Ovary (tissue), 9 donors: ENCODE results near the gene PROB1. TPM values are rescaled to one million over a fixed set of nuclear protein-coding genes. Genes with fewer than 3 reads are reported as not detected.
"Not testable (repeated sequence)": the region's sequence is repeated elsewhere in the genome, so short reads cannot be mapped to it uniquely, and the experiment has no call there.

Experiments
- DNase-seq, 5 donors: peaks; one replicate each; pipeline ENCODE4 v3.0.0-alpha.2; 2019 to 2020
- H3K27ac ChIP-seq, 2 donors: fragments of 200-600 bp; one replicate each; pipeline versions ENCODE4 v1.5.1 to v1.8.0; 2019 to 2022
- H3K27me3 ChIP-seq: fragments of 200-600 bp; one replicate; pipeline ENCODE4 v1.8.0; 2022
- H3K36me3 ChIP-seq: fragments of 200-600 bp; sonication (generic); one replicate; pipeline ENCODE4 v1.5.1; 2019
- H3K4me1 ChIP-seq: one replicate; pipeline ENCODE4 v1.8.1; 2013; ENCODE audit warnings: mild to moderate bottlenecking, moderate library complexity; ENCODE audit not compliant: insufficient read depth
- H3K4me3 ChIP-seq: fragments of 200-600 bp; sonication (generic); one replicate; pipeline ENCODE4 v1.5.1; 2017
- H3K9me3 ChIP-seq, 2 donors: fragments of 200-600 bp in 1 of 2; sonication (generic) in 1 of 2; one replicate each; pipeline versions ENCODE4 v1.5.1 to v1.8.1; 2013 to 2019; ENCODE audit warnings: mild to moderate bottlenecking in 1 of 2, moderate library complexity in 1 of 2
- EP300 ChIP-seq: sonication (generic); formaldehyde crosslinking; IDR thresholded peaks from one replicate; pipeline ENCODE4 v1.6.1; 2017; ENCODE audit warnings: antibody characterized with exemption
- POLR2A ChIP-seq: fragments of 450-650 bp; IDR thresholded peaks from one replicate; pipeline ENCODE4 v1.6.1; 2017; ENCODE audit warnings: antibody characterized with exemption, mild to moderate bottlenecking, moderate library complexity
- WGBS, 3 donors: extraction: QIAGEN DNeasy Blood & Tissue Kit in 1 of 3; methylation state at CpG; one replicate each; pipeline versions ENCODE4 v1.1.5 to v1.1.7; 2013 to 2017; 5-methylcytosine and 5-hydroxymethylcytosine counted together
- intact Hi-C, 4 donors: fragments of 100-400 bp; cut with DNase I; formaldehyde crosslinking; loops; one replicate each; pipeline versions ENCODE4 v1.11.0 to v1.15.1; 2022 to 2023
- polyA plus RNA-seq, 2 donors: library from polyadenylated mRNA; stranded (reverse); fragments of 200-250 nt in 1 of 2; fragments of 350-450 nt in 1 of 2; fragmentation: Illumina TruSeq in 1 of 2; extraction: RNeasy Lipid Tissue Mini Kit (QIAGEN cat#74804) in 1 of 2; gene quantifications; one replicate each; pipeline ENCODE4 v1.2.3, GENCODE V29; 2013 to 2014
- total RNA-seq, 7 donors: library from RNA; depleted of rRNA in 2 of 7; stranded (reverse); fragments of >200 nt in 2 of 7; fragmentation: NEBNext Ultra II Directional in 3 of 7; extraction: Animal tissue kit (Norgen Biotek cat#: 25700) in 3 of 7; gene quantifications; one replicate each; pipeline versions ENCODE4 v1.1.0 to v1.2.4, GENCODE V29; 2016 to 2023
- TF ChIP-seq, protein P1 (sequence below), 3 donors: fragments of 450-650 bp in 2 of 3; fragments of 200-600 bp in 1 of 3; IDR thresholded peaks; one replicate each; pipeline versions ENCODE4 v1.5.1 to v1.8.0; 2016 to 2022; ENCODE audit warnings: antibody characterized with exemption in 3 of 3, mild to moderate bottlenecking in 1 of 3
- donor health status: DM: no; HTN: no; CAD: no; lungs with moderate emphysema.
- donor health status: DM: no; HTN: no; CAD: no.
- donor health status: Bipolar disorder and iron deficiency.
- donor health status: DM: yes; HTN: yes; CAD: no.
- donor health status: DM: no; HTN: no; CAD: no.
- donor health status: DM: yes; HTN: yes; CAD: no.

PROB1 gene
- total and polyA plus RNA-seq, 9 donors: 0.60 to 2.0 (median 1.0) TPM

- no peaks in the 10 kb centered on the region for H3K36me3 ChIP-seq
- H3K27me3 ChIP-seq: no peaks in the 10 kb centered on the region
- 91 to 97% (median 97%) methylated on average over 3 of the region's 3 CpGs for WGBS, 3 donors
- no peak overlapping the region for H3K4me3 ChIP-seq
- no peaks in the 10 kb centered on the region for H3K9me3 ChIP-seq
- no peak for DNase-seq
- no peak overlapping the region for H3K27ac ChIP-seq
- intact Hi-C loops: no loop called here
- TF ChIP-seq, protein P1, sequence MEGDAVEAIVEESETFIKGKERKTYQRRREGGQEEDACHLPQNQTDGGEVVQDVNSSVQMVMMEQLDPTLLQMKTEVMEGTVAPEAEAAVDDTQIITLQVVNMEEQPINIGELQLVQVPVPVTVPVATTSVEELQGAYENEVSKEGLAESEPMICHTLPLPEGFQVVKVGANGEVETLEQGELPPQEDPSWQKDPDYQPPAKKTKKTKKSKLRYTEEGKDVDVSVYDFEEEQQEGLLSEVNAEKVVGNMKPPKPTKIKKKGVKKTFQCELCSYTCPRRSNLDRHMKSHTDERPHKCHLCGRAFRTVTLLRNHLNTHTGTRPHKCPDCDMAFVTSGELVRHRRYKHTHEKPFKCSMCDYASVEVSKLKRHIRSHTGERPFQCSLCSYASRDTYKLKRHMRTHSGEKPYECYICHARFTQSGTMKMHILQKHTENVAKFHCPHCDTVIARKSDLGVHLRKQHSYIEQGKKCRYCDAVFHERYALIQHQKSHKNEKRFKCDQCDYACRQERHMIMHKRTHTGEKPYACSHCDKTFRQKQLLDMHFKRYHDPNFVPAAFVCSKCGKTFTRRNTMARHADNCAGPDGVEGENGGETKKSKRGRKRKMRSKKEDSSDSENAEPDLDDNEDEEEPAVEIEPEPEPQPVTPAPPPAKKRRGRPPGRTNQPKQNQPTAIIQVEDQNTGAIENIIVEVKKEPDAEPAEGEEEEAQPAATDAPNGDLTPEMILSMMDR (IDR thresholded peaks at IDR 0.05): no peak
- TF ChIP-seq EP300 (no peak), POLR2A (no peak)
- peaks cover 11% of the 10 kb centered on the region for H3K4me1 ChIP-seq
These were observed 40.7 kb downstream of the PROB1 start for GRCh38 chr5:139354186-139354585.

DNA sequence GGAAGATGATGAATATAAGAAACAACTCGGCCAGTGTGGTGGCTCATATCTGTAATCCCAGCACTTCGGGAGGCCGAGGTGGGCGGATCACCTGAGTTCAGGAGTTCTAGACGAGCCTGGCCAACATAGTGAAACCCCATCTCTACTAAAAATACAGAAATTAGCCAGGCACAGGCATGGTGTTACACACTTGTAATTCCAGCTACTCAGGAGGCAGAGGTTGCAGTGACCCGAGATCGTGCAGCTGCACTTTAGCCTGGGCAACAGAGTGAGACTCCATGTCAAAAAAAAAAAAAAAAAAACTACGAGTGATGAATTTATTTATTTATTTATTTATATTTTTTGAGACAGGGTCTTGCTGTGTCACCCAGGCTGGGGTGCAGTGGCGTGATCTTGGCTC lies 47.0 kb downstream of the PROB1 start:
- intact Hi-C loops, DNase-seq, H3K27me3 ChIP-seq, H3K4me3 ChIP-seq, H3K9me3 ChIP-seq, H3K36me3 ChIP-seq, H3K27ac ChIP-seq: not testable (repeated sequence)
- 89 to 92% (median 90%) methylated on average over 9 of the region's 9 CpGs for WGBS, 3 donors
- peaks cover 14% of the 10 kb centered on the region for H3K4me1 ChIP-seq

DNA sequence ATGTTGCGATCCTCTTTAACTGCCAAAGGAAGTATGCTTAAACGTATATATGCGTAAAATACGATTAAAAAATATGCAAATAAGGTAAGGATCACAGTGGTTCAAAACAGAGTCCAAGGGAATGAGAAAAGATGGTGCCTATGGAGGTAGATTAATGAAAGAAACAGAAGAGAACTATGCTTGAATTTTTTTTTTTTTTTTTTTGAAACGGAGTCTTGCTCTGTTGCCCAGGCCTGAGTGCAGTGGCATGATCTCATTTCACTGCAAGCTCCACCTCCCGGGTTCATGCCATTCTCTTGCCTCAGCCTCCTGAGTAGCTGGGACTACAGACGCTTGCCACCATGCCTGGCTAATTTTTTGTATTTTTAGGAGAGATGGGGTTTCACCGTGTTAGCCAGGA lies 49.5 kb downstream of the PROB1 start:
- DNase-seq, H3K27ac ChIP-seq, H3K27me3 ChIP-seq, H3K9me3 ChIP-seq, H3K36me3 ChIP-seq, H3K4me3 ChIP-seq, intact Hi-C loops: not testable (repeated sequence)
- 93 to 94% (median 94%) methylated on average over 8 of the region's 8 CpGs for WGBS, 3 donors
- peaks cover 17% of the 10 kb centered on the region for H3K4me1 ChIP-seq

- Histone ChIP-seq H3K36me3 (no peaks in the 10 kb centered on the region), H3K27ac (no peak overlapping the region), H3K27me3 (no peaks in the 10 kb centered on the region), H3K9me3 (no peaks in the 10 kb centered on the region), H3K4me1 (peaks cover 13% of the 10 kb centered on the region), H3K4me3 (no peak overlapping the region)
- no peak for TF ChIP-seq EP300
- TF ChIP-seq POLR2A: no peak
- TF ChIP-seq, protein P1 (IDR thresholded peaks at IDR 0.05): no peak
- 75 to 79% (median 76%) methylated on average over 2 of the region's 2 CpGs for WGBS, 3 donors
- intact Hi-C loops: loop anchor here in 2 of 4 donors (5.0 kb wide), 2 partner anchors 47 to 52 kb away; partner anchors contain the start of gene MATR3 (in 1 of the 2)
- DNase-seq: no peak
These were observed 50.7 kb downstream of the PROB1 start for GRCh38 chr5:139344177-139344576.

DNA sequence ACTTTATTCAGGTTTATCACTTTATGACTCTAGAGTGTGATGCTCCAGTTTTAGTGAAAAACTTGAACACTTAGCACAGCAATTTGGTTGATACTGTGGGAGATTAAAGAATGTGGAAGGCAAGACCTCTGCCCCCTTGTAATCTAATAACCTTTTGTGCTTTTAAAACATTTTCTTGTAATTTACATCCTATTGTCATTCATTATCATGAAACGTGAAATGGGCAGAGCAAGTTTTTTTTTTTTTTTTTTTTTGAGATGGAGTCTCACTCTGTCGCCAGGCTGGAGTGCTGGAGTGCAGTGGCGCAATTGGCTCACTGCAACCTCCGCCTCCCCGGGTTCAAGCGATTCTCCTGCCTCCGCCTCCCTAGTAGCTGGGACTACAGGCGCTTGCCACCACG lies 51.4 kb downstream of the PROB1 start:
- Histone ChIP-seq H3K27ac (no peak overlapping the region), H3K36me3 (no peaks in the 10 kb centered on the region), H3K27me3 (no peaks in the 10 kb centered on the region), H3K4me1 (peaks cover 12% of the 10 kb centered on the region), H3K4me3 (no peak overlapping the region), H3K9me3 (no peaks in the 10 kb centered on the region)
- intact Hi-C loops: loop anchor here in 2 of 4 donors (5.0 kb wide), 2 partner anchors 46 to 51 kb away; partner anchors contain the start of gene MATR3 (in 1 of the 2)
- whole genome bisulfite sequencing, 3 donors: 79 to 84% (median 82%) methylated on average over 9 of the region's 9 CpGs
- DNase-seq: no peak
- TF ChIP-seq POLR2A (no peak), EP300 (no peak)
- TF ChIP-seq, protein P1 (IDR thresholded peaks at IDR 0.05): no peak
